Fibroblast of lung (primary cell): ENCODE measurements around the gene FHL2. TPM values are rescaled to one million over a fixed set of nuclear protein-coding genes. Genes with fewer than 3 reads are reported as not detected.

Experiments used
- DNase-seq, 2 donors: peaks; one replicate each; pipeline versions ENCODE4 v3.0.0 to v3.0.0-alpha.2; 2010; ENCODE audit warnings: low read depth in 2 of 2
- H2AFZ ChIP-seq: 2 replicates; pipeline ENCODE4 v1.5.1; 2012; ENCODE audit warnings: low read length, control low read depth, inconsistent platforms
- H3K27ac ChIP-seq: 2 replicates; pipeline ENCODE4 v1.5.1; 2011; ENCODE audit warnings: low read length, control low read depth; ENCODE audit not compliant: insufficient read depth
- H3K27me3 ChIP-seq: 2 replicates; pipeline ENCODE4 v1.5.1; 2011; ENCODE audit warnings: mild to moderate bottlenecking, low read length; ENCODE audit not compliant: control insufficient read depth, insufficient read depth
- H3K36me3 ChIP-seq: 2 replicates; pipeline ENCODE4 v1.5.1; 2011; ENCODE audit warnings: low read length; ENCODE audit not compliant: control insufficient read depth, insufficient read depth
- H3K4me1 ChIP-seq: 2 replicates; pipeline ENCODE4 v1.5.1; 2011; ENCODE audit warnings: low read length; ENCODE audit not compliant: control insufficient read depth, insufficient read depth; ENCODE audit errors: extremely low read depth
- H3K4me2 ChIP-seq: 2 replicates; pipeline ENCODE4 v1.5.1; 2011; ENCODE audit warnings: low read length, control low read depth; ENCODE audit not compliant: insufficient read depth; ENCODE audit errors: extremely low read depth
- H3K4me3 ChIP-seq, 4 experiments: fragments of 200-600 bp in 1 of 4; sonication (generic) in 1 of 4; replicated peaks in 1 of 4; 2 replicates each; pipeline ENCODE4 v1.5.1; 2011 to 2016; ENCODE audit warnings: low read length in 4 of 4, low read depth in 3 of 4, mild to moderate bottlenecking in 3 of 4, control low read depth in 2 of 4, inconsistent platforms in 1 of 4, mixed read lengths in 1 of 4; ENCODE audit not compliant: insufficient read depth in 1 of 4; ENCODE audit errors: control extremely low read depth in 1 of 4
- H3K79me2 ChIP-seq: 2 replicates; pipeline ENCODE4 v1.5.1; 2012; ENCODE audit warnings: mild to moderate bottlenecking, low read length, inconsistent platforms; ENCODE audit not compliant: control insufficient read depth, insufficient read depth
- H3K9ac ChIP-seq: 2 replicates; pipeline ENCODE4 v1.5.1; 2011; ENCODE audit warnings: mild to moderate bottlenecking, low read length, control low read depth; ENCODE audit not compliant: insufficient read depth
- H3K9me3 ChIP-seq: 2 replicates; pipeline ENCODE4 v1.5.1; 2012; ENCODE audit warnings: low read depth, low read length; ENCODE audit not compliant: control insufficient read depth, insufficient read depth
- H4K20me1 ChIP-seq: 2 replicates; pipeline ENCODE4 v1.5.1; 2011; ENCODE audit warnings: low read length; ENCODE audit not compliant: control insufficient read depth, insufficient read depth; ENCODE audit errors: extremely low read depth
- CTCF ChIP-seq, 2 donors: IDR thresholded peaks in 1 of 2; conservative IDR thresholded peaks in 1 of 2; 1 replicate in 1 of 2; 2 replicates in 1 of 2; pipeline ENCODE4 v1.5.1; 2011 to 2012; ENCODE audit warnings: low read length in 2 of 2, control low read depth in 1 of 2, inconsistent platforms in 1 of 2, low read depth in 1 of 2, mild to moderate bottlenecking in 1 of 2
- EZH2 ChIP-seq: IDR thresholded peaks from 2 replicates; pipeline ENCODE4 v1.5.1; 2012; ENCODE audit warnings: low read length, control low read depth, mild to moderate bottlenecking; ENCODE audit errors: missing control alignments
- polyA plus RNA-seq, 2 donors: library from polyadenylated mRNA; depleted of rRNA in 1 of 2; stranded (reverse) in 1 of 2; unstranded in 1 of 2; fragments of >200 nt; gene quantifications; 2 replicates each; pipeline ENCODE4 v1.2.1, GENCODE V29; 2011 to 2012; ENCODE audit warnings: missing spikeins in 1 of 2
- total RNA-seq: library from RNA; depleted of rRNA; stranded (reverse); fragments of >200 nt; gene quantifications from 2 replicates; pipeline ENCODE4 v1.2.1, GENCODE V29; 2014

Gene FHL2
- total and polyA plus RNA-seq, 2 donors (not counting 1 experiment from before 2014, with no cell fraction given), result 144 to 421 TPM

DNA sequence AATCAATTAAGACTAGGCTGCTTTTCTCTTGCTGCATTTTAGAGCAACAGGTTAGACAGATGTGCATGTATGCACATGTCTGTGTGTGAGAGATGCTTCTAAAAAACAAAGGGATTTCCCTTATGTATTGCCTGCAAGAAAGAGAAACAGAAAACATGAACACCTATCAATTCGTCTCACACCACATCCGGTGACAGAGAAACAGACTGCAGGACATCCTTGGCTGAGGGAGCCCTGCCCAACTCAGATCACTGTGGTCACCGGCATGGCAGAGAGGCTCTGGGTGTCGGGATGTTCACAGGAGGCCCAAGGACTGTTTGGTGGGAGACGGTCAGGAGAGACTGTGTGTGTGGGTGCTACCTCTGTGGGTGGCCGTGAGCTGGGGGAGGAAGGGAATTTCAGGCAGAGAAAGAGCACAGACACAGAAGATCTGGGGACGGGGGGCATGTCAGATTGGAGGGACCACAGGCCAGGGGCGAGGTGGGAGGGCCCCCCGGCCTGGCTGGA is 24.9 kb downstream of the FHL2 start:
- no peaks in the 10 kb centered on the region for H3K27me3 ChIP-seq
- peaks cover 27% of the 10 kb centered on the region for H3K36me3 ChIP-seq
- H3K4me3 ChIP-seq, result no peak overlapping the region
- no peak for DNase-seq
- peaks cover 57% of the 10 kb centered on the region for H3K4me1 ChIP-seq
- no peaks in the 10 kb centered on the region for H4K20me1 ChIP-seq
- H3K79me2 ChIP-seq, result peaks cover 55% of the 10 kb centered on the region
- H3K9ac ChIP-seq, result no peak overlapping the region
- H3K27ac ChIP-seq, result peak overlapping the region; percentile 88
- TF ChIP-seq CTCF (conservative IDR thresholded peaks at IDR 0.05 in 1 of 2, IDR thresholded peaks at IDR 0.05 in 1 of 2; ENCODE audit: low read depth in 1 of 2, low read length in 2 of 2) (no peak), EZH2 (no peak)
- no peak overlapping the region for H3K4me2 ChIP-seq
- no peak overlapping the region for H2AFZ ChIP-seq
- H3K9me3 ChIP-seq, result no peaks in the 10 kb centered on the region

- Histone ChIP-seq H3K4me3 (no peak overlapping the region), H3K36me3 (peaks cover 28% of the 10 kb centered on the region), H4K20me1 (no peaks in the 10 kb centered on the region), H3K9me3 (no peaks in the 10 kb centered on the region), H3K27ac (peak overlapping the region; percentile 88), H3K27me3 (no peaks in the 10 kb centered on the region), H3K9ac (no peak overlapping the region), H2AFZ (no peak overlapping the region), H3K4me1 (peaks cover 52% of the 10 kb centered on the region), H3K4me2 (no peak overlapping the region), H3K79me2 (peaks cover 52% of the 10 kb centered on the region)
- DNase-seq, result peak; percentile 68 to 83
- TF ChIP-seq EZH2 (no peak), CTCF (conservative IDR thresholded peaks at IDR 0.05 in 1 of 2, IDR thresholded peaks at IDR 0.05 in 1 of 2; ENCODE audit: low read depth in 1 of 2, low read length in 2 of 2) (no peak)
Measured at GRCh38 chr2:105373344-105373781, 25.5 kb downstream of the FHL2 start.

DNA sequence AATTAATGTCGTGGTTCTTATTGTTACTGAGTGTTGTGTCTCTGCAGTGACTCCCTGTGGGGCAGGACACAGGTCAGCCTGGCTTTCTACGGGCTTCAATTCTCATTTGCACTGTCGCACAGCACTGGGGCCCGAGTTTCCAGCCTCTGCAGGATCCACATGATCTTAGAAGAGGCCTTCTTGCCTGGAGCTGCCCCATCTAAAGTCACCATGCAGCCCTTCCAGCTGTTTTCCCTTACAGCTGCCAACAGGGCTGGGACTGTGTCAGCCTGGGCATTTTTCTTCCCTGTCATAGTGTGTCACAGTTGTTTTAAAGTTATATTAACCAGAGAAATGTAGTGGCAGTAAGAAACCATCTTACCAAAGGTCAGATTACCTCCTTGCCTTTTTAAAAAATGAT is 27.0 kb downstream of the FHL2 start:
- Histone ChIP-seq H3K4me1 (peaks cover 40% of the 10 kb centered on the region), H3K4me2 (no peak overlapping the region), H2AFZ (no peak overlapping the region), H3K9me3 (no peaks in the 10 kb centered on the region), H3K36me3 (peaks cover 24% of the 10 kb centered on the region), H3K79me2 (peaks cover 47% of the 10 kb centered on the region), H3K4me3 (no peak overlapping the region), H3K27me3 (no peaks in the 10 kb centered on the region), H4K20me1 (no peaks in the 10 kb centered on the region), H3K27ac (peak overlapping the region; percentile 44), H3K9ac (no peak overlapping the region)
- TF ChIP-seq EZH2 (no peak), CTCF (conservative IDR thresholded peaks at IDR 0.05 in 1 of 2, IDR thresholded peaks at IDR 0.05 in 1 of 2; ENCODE audit: low read depth in 1 of 2, low read length in 2 of 2) (no peak)
- DNase-seq, result no peak
